Measurements from ENCODE around the gene PIWIL4.

Gene PIWIL4

DNA sequence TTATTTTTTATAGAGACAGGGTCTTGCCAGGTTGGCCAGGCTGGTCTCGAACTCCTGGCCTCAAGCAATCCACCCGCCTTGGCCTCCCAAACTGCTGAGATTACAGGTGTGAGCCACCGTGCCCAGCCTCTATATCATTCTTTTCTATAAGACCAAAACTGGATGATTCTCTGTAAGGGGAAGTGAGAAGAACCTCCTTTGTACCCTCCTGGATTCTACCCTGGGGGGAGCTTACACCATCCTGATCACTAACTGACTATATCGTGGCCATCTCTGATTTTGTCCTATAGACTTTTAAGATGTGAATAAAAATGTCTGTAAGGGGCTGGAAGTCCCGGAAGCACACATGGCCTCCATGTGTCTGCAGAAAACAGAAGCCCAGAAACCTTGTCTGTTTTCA is 9.1 kb downstream of the PIWIL4 start:
- in situ Hi-C loops (cut with MboI; ENCODE audit: low pct_unique_long_range_greater_than_20kb, low sequenced_read_pairs), result no loop called here
- no peak for DNase-seq

DNA sequence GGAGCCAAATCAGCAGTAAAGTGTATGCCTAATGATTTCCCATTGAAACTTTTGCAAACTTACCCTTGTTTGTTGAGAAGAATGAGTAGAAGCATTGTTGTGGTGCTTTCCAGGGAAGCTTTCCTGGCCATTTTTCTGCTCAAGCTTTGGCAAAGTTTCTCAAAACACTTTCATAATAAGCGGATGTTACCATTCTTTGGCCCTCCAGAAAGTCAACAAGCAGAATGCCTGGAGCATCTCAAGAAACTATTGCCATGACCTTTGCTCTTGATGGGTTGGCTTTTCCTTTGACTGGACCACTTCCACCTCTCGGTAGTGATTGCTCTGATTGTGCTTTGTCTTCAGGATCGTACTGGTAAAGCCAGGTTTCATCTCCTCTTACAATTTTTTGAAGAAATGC is 10.7 kb downstream of the PIWIL4 start:
- in situ Hi-C loops (cut with MboI; ENCODE audit: low pct_unique_long_range_greater_than_20kb, low sequenced_read_pairs), result no loop called here
- DNase-seq, result no peak

DNA sequence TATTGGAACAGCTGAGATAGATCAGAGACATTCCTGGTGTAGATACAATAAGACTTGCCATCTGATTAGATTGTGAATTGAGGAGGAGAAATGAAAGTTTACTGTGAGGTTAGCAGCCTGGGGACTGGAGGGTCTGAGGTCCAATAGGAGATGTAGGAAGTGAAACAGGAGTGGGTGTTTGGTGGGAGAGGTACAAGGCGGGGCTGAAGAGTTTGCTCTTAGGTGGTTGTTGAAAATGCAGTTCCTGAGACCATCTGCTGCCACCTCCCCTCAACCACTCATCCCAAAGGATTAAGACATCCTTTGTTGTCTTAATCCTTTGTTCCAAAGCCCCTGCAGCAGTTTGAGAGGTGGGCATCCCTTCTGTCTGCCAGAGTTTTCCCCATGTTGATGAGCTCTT is 14.8 kb downstream of the PIWIL4 start:
- in situ Hi-C loops (cut with MboI; ENCODE audit: low pct_unique_long_range_greater_than_20kb, low sequenced_read_pairs), result no loop called here
- DNase-seq, result no peak

DNA sequence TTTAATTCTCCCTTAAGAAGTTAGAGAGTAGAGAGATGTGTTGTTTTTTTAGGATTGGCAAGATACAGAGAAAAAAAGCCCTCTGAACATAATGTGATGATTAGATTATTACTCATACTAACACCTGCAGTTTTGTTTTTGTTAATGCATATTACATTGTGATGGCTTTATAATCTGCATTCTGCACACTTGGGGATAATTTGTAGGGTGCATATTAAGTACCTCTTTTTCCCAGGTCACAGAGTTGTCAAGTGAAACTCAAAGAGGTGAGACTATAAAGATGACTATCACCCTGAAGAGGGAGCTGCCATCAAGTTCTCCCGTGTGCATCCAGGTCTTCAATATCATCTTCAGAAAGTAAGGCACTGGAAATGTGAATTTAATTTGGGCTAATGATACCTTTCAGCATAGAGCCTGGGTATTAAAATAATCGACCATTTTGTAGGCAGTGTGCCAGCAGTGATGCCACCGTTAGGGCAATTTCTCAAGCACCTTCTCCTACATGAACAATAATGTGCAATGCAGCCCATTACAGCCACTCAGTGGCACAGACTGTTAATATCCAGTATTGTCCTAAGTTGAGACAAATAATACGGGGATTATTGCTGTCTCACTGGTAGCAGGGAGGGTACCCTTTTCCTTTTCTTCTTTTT is 16.2 kb downstream of the PIWIL4 start:
- in situ Hi-C loops (cut with MboI; ENCODE audit: low pct_unique_long_range_greater_than_20kb, low sequenced_read_pairs), result no loop called here
- no peak for DNase-seq

DNA sequence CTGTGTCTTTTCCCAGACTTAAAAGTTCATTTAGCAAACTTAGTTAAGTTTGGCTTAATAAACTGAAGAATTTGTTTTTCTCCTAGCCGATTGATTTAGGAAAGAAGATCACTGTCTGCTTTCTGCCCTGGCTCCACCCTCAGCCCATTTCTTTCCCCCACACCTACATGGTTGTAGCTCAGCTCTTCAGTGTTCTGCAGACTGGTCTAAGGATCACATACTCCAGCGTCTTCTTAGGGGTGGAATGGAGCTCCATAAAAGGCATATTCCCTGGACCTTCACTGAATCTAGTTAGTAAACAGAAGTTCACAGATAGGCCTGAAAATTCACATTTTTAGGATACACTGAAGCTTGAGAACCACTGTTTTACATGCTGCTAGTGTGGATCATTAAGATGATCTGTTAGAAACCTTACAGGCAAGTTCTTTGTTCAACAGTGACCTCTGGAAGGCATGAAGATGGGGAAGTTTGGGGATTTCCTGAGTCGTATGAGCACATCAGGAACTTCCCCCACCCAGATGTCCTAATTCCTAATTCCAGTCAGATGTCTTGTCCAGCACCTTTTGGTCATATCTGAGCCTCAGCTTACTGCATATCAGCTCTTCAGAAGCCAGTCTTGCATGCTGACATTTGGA is 16.8 kb downstream of the PIWIL4 start:
- no peak for DNase-seq

DNA sequence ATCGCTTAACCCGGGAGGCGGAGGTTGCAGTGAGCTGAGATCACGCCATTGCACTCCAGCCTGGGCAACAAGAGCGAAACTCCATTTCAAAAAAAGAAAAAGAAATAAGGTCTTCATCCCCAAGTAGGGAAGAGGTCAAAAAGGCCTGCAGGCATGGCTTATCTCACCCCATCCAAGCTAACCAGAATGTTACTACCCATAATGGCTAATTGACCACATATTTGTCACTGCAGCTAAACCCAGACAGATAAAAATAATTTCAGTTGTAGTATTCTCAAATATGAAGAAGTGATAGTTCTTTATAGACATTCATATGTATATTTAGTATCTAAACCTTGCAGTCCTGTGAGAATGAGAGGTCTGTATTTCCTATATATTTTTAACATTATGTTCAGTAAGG is 17.8 kb downstream of the PIWIL4 start:
- DNase-seq, result no peak
- in situ Hi-C loops (cut with MboI; ENCODE audit: low pct_unique_long_range_greater_than_20kb, low sequenced_read_pairs), result no loop called here

More for the DNA sequence above, 16.8 kb downstream of the PIWIL4 start:
- in situ Hi-C loops (cut with MboI; ENCODE audit: low pct_unique_long_range_greater_than_20kb, low sequenced_read_pairs), result no loop called here

DNA sequence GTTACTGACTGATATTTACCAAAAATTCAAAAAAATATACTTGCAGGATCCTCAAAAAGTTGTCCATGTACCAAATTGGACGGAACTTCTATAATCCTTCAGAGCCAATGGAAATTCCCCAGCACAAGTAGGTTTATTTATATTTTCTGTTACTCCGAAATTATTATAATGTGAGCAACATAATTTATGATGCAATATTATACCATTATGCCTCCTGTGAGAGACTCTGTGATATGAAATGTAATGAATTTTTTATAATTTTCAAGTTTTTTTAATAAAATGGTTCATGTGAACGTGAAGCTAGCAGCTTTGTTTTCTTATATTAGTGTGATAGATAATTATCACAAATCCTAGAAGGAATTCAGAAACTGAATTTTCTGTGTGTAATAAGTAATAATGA is 18.2 kb downstream of the PIWIL4 start:
- in situ Hi-C loops (cut with MboI; ENCODE audit: low pct_unique_long_range_greater_than_20kb, low sequenced_read_pairs), result no loop called here
- DNase-seq, result no peak

DNA sequence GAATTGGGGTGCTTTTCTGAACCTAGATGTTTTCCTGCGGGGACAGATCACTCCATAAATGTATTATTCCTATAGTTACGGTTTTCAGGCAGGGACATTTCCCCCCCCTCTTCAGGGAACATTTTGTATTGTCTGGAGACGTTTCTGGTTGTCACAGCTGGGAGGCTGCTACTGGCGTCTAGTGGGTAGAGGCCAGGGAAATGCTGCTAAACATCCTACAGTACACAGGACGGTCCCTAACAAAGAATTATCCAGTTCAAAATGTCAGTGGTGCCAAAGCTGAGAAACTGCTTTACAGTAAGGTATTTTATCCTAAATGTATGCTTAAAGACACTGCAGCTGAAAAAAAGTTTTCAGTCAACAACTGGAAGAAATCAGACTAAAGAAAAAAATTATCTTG is 19.4 kb downstream of the PIWIL4 start:
- in situ Hi-C loops (cut with MboI; ENCODE audit: low pct_unique_long_range_greater_than_20kb, low sequenced_read_pairs), result no loop called here
- DNase-seq, result no peak

DNA sequence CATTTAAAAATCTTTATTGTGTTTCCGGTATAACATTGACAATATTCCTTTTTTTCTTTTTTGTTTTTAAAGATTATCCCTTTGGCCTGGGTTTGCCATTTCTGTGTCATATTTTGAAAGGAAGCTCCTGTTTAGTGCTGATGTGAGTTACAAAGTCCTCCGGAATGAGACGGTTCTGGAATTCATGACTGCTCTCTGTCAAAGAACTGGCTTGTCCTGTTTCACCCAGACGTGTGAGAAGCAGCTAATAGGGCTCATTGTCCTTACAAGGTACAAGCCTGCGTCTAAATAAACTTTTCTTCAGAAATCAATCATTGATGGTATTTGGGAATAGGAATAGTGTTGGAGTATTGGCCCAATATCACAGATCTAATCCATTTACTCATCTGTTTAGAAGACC is 19.8 kb downstream of the PIWIL4 start:
- in situ Hi-C loops (cut with MboI; ENCODE audit: low pct_unique_long_range_greater_than_20kb, low sequenced_read_pairs), result no loop called here
- DNase-seq, result no peak

DNA sequence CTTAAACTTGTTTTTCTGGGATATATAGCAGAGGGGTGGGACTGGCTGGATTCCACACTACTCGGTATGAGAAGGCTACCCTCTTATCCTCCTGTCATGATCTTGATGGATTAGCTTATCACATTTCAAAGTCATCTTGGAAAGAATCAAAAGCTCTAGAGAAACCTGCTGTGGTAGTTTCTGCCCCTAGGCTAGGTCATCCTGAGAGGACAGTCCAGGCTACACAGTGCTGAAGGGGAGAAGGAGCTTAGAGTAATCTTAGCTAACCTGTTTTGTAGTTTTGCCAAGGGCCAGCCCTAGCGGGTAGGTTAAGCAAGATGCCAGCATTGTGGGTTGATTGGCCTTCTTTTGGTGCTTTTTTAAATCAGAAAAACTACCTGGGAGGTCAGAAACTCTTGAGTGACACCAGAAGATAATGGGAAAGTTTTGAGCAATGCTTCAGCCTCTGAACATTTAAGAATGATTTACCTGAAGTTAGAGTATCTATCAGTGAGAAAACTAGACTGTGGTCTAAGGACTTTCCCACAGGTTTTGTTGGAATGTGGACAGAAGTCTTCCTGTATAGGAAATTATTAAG is 21.3 kb downstream of the PIWIL4 start:
- DNase-seq, result no peak
- in situ Hi-C loops (cut with MboI; ENCODE audit: low pct_unique_long_range_greater_than_20kb, low sequenced_read_pairs), result no loop called here

DNA sequence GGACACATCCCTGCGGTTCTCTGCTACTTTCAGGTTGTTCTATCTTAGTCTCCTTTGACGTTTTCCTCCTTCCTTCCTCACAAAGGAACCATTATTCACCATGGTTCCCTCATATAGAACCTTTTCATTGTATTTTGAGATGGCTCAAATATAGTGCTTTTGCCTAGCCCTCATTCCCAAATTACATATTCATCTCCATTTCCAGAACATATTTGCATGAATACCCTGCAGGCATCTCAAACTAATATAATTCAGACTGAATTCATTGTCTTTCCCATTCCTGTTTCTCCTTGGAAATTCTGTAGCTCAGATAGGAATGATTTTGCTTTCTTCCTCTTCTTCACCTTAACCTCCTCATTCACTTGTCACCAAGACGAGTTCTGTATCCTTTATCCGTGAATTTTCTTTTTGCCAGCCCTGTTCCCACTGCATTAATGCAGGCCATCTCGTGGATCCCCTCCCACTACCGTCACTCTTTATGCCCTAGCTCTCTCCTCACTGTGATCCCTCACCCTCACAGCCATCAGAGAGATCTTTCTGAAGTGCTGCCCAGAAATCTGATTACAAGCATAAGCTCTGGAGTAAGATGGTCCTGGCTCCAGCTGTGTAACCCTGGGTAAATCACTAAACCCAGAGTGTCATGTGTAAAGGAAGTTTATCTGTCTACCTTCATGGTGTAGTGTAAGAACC is 23.3 kb downstream of the PIWIL4 start:
- DNase-seq, result no peak
- in situ Hi-C loops (cut with MboI; ENCODE audit: low pct_unique_long_range_greater_than_20kb, low sequenced_read_pairs), result no loop called here

DNA sequence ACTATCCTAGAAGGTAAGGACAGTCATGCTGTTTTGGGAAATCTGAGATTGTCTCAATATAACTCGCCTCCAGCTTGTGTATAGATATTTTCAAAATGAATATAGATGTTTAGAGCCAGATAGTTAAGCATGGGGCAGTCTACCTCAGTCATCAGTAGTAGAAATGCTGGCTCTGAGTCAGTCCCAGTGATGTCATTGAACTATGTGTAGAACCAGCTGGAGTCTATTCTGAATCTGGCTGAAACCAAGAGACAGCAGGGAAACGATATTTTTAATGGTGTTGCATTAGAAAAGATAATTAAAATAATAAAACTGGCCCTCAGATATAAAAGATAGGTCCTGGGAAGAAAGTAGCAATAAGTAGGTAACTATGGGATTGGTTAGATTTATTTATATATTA is 25.9 kb downstream of the PIWIL4 start:
- no peak for DNase-seq
- in situ Hi-C loops (cut with MboI; ENCODE audit: low pct_unique_long_range_greater_than_20kb, low sequenced_read_pairs), result no loop called here

DNA sequence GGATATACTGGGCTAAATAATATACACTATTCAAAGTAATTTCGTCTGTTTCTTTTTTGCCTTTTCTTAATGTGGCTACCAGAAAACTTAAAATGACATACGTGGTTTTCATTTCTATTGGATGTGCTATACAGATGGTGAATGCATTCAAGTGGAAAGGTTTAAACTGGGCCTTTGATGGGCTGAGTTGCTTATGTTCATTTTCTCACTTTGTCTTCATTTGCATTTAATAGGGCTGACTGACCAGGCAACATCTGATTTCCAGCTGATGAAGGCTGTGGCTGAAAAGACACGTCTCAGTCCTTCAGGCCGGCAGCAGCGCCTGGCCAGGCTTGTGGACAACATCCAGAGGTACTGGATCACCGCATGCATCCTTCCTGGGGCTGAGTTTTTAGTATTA is 27.9 kb downstream of the PIWIL4 start:
- in situ Hi-C loops (cut with MboI; ENCODE audit: low pct_unique_long_range_greater_than_20kb, low sequenced_read_pairs), result no loop called here
- DNase-seq, result no peak

DNA sequence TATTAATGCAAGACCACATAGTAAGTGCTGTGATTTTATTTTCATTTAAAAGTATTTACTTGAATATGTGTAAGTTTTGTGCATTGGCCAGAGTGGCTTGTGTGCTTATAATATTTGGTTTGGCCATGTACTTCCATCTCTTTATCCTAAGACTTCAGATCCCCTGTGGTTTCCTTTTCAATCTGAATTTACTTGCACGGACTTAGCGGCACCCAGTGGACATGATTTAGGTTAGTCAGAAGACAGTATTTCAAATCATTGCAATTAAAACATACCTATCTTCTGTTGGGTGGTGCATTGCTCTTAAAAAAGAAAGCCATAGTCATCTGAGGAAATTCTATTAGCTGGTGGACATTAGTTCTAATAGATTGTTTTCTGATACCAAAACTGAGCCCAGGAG is 30.7 kb downstream of the PIWIL4 start:
- peak; percentile 28 for DNase-seq
- in situ Hi-C loops (cut with MboI; ENCODE audit: low pct_unique_long_range_greater_than_20kb, low sequenced_read_pairs), result no loop called here

DNA sequence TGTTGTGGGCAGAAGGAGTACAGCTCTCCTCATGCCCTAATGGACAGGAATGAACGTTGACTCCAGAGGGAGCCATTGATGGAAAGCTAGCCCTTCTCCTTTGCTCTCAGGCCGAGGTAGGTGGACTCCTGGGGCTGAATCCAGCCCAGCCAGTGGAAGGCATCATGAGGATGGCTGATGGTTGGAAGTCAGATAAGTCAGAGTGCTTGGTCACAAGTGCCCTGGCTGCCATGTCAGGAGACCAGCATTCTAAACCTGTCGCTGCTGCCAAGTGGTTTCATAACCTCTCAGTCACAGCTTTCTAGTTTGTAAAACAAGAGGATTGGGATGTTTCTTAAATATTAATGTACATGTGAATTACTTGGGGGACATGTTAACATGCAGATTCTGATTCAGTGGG is 32.3 kb downstream of the PIWIL4 start:
- no peak for DNase-seq
- in situ Hi-C loops (cut with MboI; ENCODE audit: low pct_unique_long_range_greater_than_20kb, low sequenced_read_pairs), result no loop called here

DNA sequence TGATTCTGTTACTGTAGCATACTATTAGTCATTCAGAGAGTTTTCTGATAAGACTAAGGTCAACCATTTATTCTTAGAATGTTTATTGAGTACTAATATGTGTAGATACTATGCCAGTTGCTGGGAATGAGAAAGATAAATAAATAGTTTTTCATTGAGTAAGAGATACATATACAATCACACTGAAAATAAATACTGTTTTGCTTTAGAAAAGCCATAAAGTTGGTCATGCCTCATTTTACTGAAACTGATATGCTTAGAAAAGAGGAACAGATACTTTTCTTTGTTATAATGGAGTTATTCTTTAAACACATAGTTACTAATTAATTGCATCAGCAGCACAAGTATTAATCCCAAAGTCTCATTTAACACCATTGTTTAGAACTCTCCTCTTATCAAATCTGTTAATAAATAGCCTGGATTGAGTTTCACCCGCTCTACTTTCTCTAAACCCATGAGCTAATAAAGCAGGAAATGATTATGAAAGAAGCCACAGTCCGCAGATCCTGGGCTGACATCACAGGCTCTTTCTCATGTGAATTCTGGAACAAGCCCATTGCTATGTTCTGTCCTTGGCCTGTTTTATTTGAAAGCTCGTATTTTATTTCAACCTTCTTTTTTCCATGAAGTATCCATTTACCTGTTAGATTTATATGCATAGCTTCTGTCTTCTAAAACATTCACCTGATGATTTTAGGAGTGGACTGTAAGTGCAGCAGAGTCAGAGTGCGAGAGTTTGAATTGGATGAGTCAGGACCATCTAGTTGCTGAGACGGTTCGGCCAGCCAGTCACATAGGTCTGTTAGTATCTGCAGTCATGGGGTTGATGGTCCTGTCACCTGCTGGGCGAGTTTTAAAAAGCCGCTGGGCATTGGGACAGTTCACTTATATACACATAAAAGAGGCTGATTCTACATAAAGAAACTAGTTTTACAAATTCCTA is 35.5 kb downstream of the PIWIL4 start:
- in situ Hi-C loops (cut with MboI; ENCODE audit: low pct_unique_long_range_greater_than_20kb, low sequenced_read_pairs), result loop anchor here (25.0 kb wide), 1 partner anchor 285 kb away; no protein-coding TSS in a partner anchor
- peak; percentile 80 for DNase-seq

DNA sequence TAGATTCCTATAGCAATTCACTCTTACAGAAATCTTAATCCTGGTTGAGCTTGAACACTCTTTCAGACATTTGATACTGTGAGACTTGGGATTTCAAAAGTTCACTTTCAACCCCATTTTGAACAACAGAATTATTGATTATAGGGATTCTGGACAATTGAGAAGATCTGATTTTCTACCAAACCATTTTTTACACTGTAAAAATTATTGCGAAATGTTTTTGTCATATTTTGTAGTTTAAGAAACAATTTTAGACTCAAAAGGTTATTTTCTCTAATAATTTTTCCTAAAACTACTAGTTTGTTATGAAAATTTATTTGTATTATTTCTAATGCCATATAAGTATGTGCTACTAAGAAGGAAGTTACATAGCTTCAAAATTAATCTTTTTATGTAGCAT is 36.4 kb downstream of the PIWIL4 start:
- no peak for DNase-seq
- in situ Hi-C loops (cut with MboI; ENCODE audit: low pct_unique_long_range_greater_than_20kb, low sequenced_read_pairs), result loop anchor here (25.0 kb wide), 1 partner anchor 284 kb away; no protein-coding TSS in a partner anchor

DNA sequence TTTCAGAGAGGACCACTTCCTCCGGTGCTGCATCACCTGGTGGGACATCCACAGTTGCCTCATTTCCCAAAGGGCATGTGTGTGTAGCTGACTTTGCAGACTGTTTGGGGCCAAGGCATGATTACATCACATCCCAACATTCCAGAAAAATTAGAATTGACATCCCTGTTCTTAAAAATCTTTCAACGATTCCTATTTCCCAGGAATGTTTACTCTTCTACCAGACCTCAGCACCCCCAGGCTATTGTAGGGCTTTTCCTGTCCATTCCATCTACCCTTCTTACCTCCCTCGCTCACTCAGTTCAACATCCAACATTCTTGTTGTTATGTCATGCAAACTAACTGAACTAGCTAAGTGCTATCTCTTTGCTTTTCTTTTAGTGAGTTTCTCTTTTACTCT is 37.3 kb downstream of the PIWIL4 start:
- in situ Hi-C loops (cut with MboI; ENCODE audit: low pct_unique_long_range_greater_than_20kb, low sequenced_read_pairs), result loop anchor here (25.0 kb wide), 1 partner anchor 283 kb away; no protein-coding TSS in a partner anchor
- no peak for DNase-seq

DNA sequence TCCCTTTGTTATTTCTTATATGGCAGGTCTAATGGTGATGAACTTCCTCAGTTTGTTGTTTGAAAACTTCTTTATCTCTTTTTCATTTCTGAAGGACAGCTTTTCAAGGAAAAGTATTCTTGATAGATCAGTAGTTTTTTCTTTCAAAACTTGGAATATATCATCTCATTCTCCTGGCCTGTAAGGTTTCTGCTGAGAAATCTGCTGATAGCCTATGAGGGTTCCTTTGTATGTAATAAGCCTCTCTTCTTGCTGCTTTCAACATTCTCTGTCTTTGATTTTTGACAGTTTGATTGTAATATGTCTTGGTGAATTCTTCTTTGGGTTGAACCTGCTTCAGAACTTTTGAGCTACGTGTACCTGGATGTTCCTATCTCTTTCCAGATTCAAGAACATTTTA is 46.0 kb downstream of the PIWIL4 start:
- in situ Hi-C loops (cut with MboI; ENCODE audit: low pct_unique_long_range_greater_than_20kb, low sequenced_read_pairs), result loop anchor here (25.0 kb wide), 1 partner anchor 274 kb away; no protein-coding TSS in a partner anchor

More for the DNA sequence above, 46.0 kb downstream of the PIWIL4 start:
- DNase-seq, result no peak

Data from KBM-7 (cell line).